Esophagus squamous epithelium (tissue), 4 donors: Measurements from ENCODE around the gene CCKAR.

Experiments used
- POLR2A ChIP-seq, 4 donors: fragments of 450-650 bp; IDR thresholded peaks; one replicate each; pipeline ENCODE4 v1.6.1; 2017; ENCODE audit warnings: antibody characterized with exemption in 4 of 4, mild to moderate bottlenecking in 4 of 4, moderate library complexity in 3 of 4
- TF ChIP-seq, protein P1 (sequence below), 6 experiments: fragments of 450-650 bp in 4 of 6; fragments of 200-600 bp in 2 of 6; sonication (generic) in 2 of 6; IDR thresholded peaks; one replicate each; pipeline ENCODE4 v1.5.1; 2016 to 2019; ENCODE audit warnings: antibody characterized with exemption in 6 of 6, mild to moderate bottlenecking in 4 of 6, moderate library complexity in 4 of 6

DNA sequence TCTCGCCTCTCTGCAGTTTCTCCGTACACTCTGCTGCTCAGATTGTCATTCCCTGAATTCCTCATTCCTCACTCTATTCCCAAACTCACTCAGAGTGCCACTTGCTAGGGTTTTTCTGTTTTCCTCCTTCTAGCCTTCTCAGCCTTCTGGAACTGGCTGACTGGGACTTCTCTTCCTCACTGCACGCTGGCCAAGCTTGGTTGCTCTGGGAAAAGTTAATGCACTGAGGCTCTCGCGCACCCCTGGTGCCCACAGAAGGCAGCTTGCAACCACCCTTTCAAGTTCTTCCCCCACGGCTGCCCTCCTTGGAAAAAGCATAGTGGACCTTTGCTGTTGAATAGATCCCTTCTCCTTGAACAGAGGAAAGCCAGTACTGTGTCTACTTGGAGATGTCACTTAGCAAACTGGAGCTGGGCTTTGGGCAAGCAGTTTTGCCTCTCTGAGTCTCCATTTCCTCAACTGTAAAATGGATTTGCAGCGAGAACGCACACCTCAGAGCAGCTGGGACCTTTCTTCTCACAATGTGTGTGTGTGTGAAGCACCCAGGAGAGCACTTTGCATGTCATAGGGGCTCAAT lies 6.0 kb upstream of the CCKAR start:
- no peak for TF ChIP-seq POLR2A (IDR thresholded peaks at IDR 0.05)
- TF ChIP-seq, protein P1, sequence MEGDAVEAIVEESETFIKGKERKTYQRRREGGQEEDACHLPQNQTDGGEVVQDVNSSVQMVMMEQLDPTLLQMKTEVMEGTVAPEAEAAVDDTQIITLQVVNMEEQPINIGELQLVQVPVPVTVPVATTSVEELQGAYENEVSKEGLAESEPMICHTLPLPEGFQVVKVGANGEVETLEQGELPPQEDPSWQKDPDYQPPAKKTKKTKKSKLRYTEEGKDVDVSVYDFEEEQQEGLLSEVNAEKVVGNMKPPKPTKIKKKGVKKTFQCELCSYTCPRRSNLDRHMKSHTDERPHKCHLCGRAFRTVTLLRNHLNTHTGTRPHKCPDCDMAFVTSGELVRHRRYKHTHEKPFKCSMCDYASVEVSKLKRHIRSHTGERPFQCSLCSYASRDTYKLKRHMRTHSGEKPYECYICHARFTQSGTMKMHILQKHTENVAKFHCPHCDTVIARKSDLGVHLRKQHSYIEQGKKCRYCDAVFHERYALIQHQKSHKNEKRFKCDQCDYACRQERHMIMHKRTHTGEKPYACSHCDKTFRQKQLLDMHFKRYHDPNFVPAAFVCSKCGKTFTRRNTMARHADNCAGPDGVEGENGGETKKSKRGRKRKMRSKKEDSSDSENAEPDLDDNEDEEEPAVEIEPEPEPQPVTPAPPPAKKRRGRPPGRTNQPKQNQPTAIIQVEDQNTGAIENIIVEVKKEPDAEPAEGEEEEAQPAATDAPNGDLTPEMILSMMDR (IDR thresholded peaks at IDR 0.05) = no peak
